K562 (cell line): ENCODE data around the gene CRAT. TPM values are rescaled to one million over a fixed set of nuclear protein-coding genes. Genes with fewer than 3 reads are reported as not detected.
A peak's percentile ranks its signal among the peaks of the same experiment; 100 is the strongest.

Source experiments
- ESRRA ChIP-seq: fragments of 450-650 bp; IDR thresholded peaks from 2 replicates; pipeline ENCODE4 v1.6.1; 2014; ENCODE audit warnings: low read depth, mild to moderate bottlenecking, moderate library complexity, borderline replicate concordance
- GATAD2B ChIP-seq: fragments of 450-650 bp; IDR thresholded peaks from 2 replicates; pipeline ENCODE4 v1.6.1; 2017; ENCODE audit warnings: mild to moderate bottlenecking, borderline replicate concordance
- HNRNPL ChIP-seq: fragments of 200-400 bp; formaldehyde crosslinking; IDR thresholded peaks from 2 replicates; pipeline ENCODE4 v1.6.1; 2017; ENCODE audit warnings: low read depth, mild to moderate bottlenecking, low read length
- IRF2 ChIP-seq: sonication (generic); formaldehyde crosslinking; IDR thresholded peaks from 2 replicates; pipeline ENCODE4 v1.8.1; 2022; ENCODE audit warnings: mild to moderate bottlenecking, missing genetic modification reagents
- KDM2B ChIP-seq: fragments of 250-450 bp; sonication (Bioruptor Pico); IDR thresholded peaks from 2 replicates; pipeline ENCODE4 v1.8.0; 2021; ENCODE audit warnings: mild to moderate bottlenecking, moderate library complexity
- MECOM ChIP-seq: fragments of 250-450 bp; sonication (Bioruptor Pico); IDR thresholded peaks from 2 replicates; pipeline ENCODE4 v1.8.0; 2022; ENCODE audit warnings: inconsistent platforms
- NRF1 ChIP-seq, 2 experiments: fragments of 450-650 bp; IDR thresholded peaks in 1 of 2; conservative IDR thresholded peaks in 1 of 2; 2 replicates each; pipeline ENCODE4 v1.6.1; 2014; ENCODE audit warnings: mild to moderate bottlenecking in 2 of 2
- POLR2G ChIP-seq: fragments of 200-400 bp; formaldehyde crosslinking; IDR thresholded peaks from 2 replicates; pipeline ENCODE4 v1.6.1; 2017; ENCODE audit warnings: low read depth, mild to moderate bottlenecking, antibody characterized with exemption, low read length, moderate library complexity
- PRPF4 ChIP-seq: fragments of 200-400 bp; formaldehyde crosslinking; IDR thresholded peaks from one replicate; pipeline ENCODE4 v1.6.1; 2017; ENCODE audit warnings: low read length, low read depth, mild to moderate bottlenecking; ENCODE audit not compliant: insufficient read depth, poor library complexity, severe bottlenecking
- RB1 ChIP-seq: fragments of 450-650 bp; IDR thresholded peaks from 2 replicates; pipeline ENCODE4 v1.6.1; 2017; ENCODE audit warnings: low read depth, mild to moderate bottlenecking
- ZBTB1 ChIP-seq: sonication (generic); formaldehyde crosslinking; IDR thresholded peaks from 2 replicates; pipeline ENCODE4 v1.8.1; 2023; ENCODE audit warnings: missing genetic modification reagents, low read depth, mild to moderate bottlenecking, borderline replicate concordance
- ZC3H4 ChIP-seq: sonication (generic); formaldehyde crosslinking; IDR thresholded peaks from 2 replicates; pipeline ENCODE4 v1.9.0; 2021; ENCODE audit warnings: missing genetic modification reagents, borderline replicate concordance
- ZNF3 ChIP-seq: fragments of 250-450 bp; sonication (Bioruptor Pico); IDR thresholded peaks from 2 replicates; pipeline ENCODE4 v1.5.0; 2021; ENCODE audit warnings: mild to moderate bottlenecking, moderate library complexity
- ZNF76 ChIP-seq: fragments of 250-450 bp; sonication (Bioruptor Pico); IDR thresholded peaks from 2 replicates; pipeline ENCODE4 v1.4.0; 2020; ENCODE audit warnings: mild to moderate bottlenecking, moderate library complexity, borderline replicate concordance
- polyA plus RNA-seq, 8 experiments: library from polyadenylated mRNA; depleted of rRNA in 4 of 8; stranded (reverse) in 5 of 8; unstranded in 3 of 8; fragments of >200 nt; fragmentation: Nextera tagmentation in 2 of 8; fragmentation: Illumina TruSeq in 1 of 8; extraction: Ambion mirVana in 2 of 8; extraction: Trizol in 1 of 8; gene quantifications; 2 replicates each; pipeline versions ENCODE4 v1.2.1 to v1.2.3, GENCODE V29; 2011 to 2014; ENCODE audit warnings: inconsistent platforms in 1 of 8, missing spikeins in 1 of 8
- total RNA-seq, 7 experiments: library from RNA; depleted of rRNA in 6 of 7; stranded (reverse); fragments of >200 nt in 6 of 7; fragmentation: Illumina TruSeq in 2 of 7; extraction: Trizol in 2 of 7; gene quantifications; 2 replicates each; pipeline versions ENCODE4 v1.2.1 to v1.2.3, GENCODE V29; 2011 to 2021; ENCODE audit warnings: low replicate concordance in 1 of 7
- TF ChIP-seq, protein P1 (sequence below): fragments of 250-450 bp; sonication (Bioruptor Pico); IDR thresholded peaks from 2 replicates; pipeline ENCODE4 v1.5.0; 2021; ENCODE audit warnings: mild to moderate bottlenecking, moderate library complexity
- TF ChIP-seq, protein P2 (sequence below): sonication (generic); formaldehyde crosslinking; IDR thresholded peaks from 2 replicates; pipeline ENCODE4 v1.9.0; 2022; ENCODE audit warnings: mild to moderate bottlenecking, missing genetic modification reagents
- TF ChIP-seq, protein P3 (sequence below): fragments of 250-450 bp; sonication (Bioruptor Pico); IDR thresholded peaks from 2 replicates; pipeline ENCODE4 v1.9.0; 2021; ENCODE audit warnings: mild to moderate bottlenecking, inconsistent platforms
- TF ChIP-seq, protein P4 (sequence below): fragments of 450-650 bp; formaldehyde crosslinking; conservative IDR thresholded peaks from 2 replicates; pipeline ENCODE4 v1.4.0; 2022; ENCODE audit warnings: mild to moderate bottlenecking, missing genetic modification characterization

The CRAT gene
- total and polyA plus RNA-seq, 9 of the 15 experiments (the other 6 are each of a cell fraction or from before 2014, with no cell fraction given): 0.20 to 13.8 (median 5.4) TPM

DNA sequence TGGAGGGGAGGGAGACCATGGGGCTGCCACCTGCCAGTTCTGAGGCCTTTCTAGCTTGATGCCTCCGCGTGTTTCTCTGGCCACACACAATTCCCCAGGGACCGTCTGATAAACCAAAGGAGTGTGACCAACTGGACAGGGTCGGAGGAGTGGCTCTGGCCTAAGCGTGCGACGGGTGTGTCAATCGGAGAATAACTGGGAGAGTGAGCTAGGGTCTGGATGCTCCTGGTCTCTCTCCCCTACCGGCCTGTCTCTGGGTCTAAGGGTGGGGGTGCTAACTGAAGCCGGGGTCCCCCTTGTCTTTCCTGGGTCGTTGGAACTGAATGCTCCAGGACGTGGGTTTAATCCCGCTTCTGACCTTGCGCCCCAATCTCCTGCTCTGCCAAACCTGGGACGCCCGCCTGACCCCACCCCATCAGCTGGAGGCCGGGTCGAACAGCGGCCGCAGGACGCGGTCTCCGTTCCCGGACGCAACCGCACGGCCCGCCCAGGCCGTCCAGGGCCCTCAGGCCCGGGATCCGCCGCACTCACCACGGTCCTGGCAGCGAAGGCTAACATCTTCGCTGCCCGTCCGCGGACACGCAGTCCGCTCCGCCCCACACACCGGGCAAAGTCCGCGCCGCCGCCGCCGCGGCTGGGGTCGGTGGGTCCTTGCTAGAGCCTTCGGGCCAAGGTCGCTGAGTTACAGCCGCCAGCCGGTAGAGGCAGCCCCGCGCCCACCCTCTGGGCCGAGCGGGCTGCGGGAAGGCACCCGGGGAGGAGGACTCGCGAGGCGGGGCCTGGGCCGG, 447 bp downstream of the CRAT start (continued):
- TF ChIP-seq, protein P1, sequence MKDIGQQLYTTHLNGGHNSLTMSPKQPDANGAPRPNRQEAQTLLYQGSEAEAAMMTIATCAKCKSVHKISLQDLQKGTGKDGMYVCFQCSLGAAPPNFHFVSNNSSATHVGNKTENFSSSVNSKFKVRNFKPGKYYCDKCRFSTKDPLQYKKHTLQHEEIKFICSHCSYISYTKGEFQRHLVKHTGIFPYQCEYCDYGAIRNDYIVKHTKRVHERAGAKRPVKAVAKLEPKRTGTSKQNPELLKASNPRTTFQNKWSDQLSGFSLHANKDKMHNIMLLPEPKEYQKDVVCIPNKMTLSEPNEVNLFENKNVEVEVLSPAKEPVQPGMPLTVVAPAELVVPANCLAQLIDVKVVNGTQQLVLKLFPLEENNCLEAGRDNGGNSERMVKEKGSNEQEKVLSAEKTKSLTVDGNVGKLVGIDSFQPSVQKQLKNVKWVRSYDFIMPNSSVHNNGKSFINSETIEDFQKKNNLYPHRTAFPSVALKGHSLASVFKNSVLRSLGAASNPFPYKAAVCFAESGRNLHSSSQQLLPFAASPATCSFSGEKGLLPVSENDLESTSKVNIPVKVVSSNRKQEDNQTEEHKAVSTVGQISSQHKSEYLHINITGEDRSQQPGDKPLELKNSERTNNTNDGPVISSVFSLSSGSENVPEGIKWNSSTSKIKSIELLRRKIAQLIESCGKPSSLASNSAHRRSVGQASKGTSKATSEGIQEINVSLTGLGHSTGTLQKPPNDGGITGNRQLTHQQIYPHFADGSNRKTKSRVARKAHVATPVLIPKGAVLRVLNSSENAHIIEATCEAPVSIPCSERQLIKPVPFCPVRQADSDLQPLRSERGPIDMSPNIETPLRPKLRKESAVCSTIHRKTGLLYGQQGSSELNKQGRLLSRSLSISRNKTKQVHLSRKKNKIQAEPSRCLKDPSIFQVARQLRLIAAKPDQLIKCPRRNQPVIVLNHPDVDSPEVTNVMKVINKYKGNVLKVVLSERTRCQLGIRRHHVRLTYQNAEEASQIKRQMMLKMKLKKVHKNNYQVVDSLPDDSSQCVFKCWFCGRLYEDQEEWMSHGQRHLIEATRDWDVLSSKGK (CRISPR knock-in tag): no peak
- TF ChIP-seq ZBTB1 (no peak; the same call in 1 of the 2 replicates), IRF2 (CRISPR knock-in tag) (no peak), RB1 (peak; percentile 46), NRF1 (conservative IDR thresholded peaks at IDR 0.05 in 1 of 2, IDR thresholded peaks at IDR 0.05 in 1 of 2) (peak; percentile 32 to 43; a peak in 1 of 4 replicates), ESRRA (peak; percentile 14; the same call in 1 of the 2 replicates), POLR2G (no peak), ZNF3 (CRISPR knock-in tag) (no peak), ZC3H4 (CRISPR knock-in tag) (no peak), ZNF76 (no peak), MECOM (CRISPR knock-in tag) (no peak), GATAD2B (no peak), HNRNPL (no peak; the same call in 1 of the 2 replicates), PRPF4 (no peak), KDM2B (CRISPR knock-in tag) (0 out of 2 replicates have a peak, but pooled peaks have one; percentile 64)
- TF ChIP-seq, protein P2, sequence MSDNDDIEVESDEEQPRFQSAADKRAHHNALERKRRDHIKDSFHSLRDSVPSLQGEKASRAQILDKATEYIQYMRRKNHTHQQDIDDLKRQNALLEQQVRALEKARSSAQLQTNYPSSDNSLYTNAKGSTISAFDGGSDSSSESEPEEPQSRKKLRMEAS: peak; percentile 14; the same call in 1 of the 2 replicates
- TF ChIP-seq, protein P3, sequence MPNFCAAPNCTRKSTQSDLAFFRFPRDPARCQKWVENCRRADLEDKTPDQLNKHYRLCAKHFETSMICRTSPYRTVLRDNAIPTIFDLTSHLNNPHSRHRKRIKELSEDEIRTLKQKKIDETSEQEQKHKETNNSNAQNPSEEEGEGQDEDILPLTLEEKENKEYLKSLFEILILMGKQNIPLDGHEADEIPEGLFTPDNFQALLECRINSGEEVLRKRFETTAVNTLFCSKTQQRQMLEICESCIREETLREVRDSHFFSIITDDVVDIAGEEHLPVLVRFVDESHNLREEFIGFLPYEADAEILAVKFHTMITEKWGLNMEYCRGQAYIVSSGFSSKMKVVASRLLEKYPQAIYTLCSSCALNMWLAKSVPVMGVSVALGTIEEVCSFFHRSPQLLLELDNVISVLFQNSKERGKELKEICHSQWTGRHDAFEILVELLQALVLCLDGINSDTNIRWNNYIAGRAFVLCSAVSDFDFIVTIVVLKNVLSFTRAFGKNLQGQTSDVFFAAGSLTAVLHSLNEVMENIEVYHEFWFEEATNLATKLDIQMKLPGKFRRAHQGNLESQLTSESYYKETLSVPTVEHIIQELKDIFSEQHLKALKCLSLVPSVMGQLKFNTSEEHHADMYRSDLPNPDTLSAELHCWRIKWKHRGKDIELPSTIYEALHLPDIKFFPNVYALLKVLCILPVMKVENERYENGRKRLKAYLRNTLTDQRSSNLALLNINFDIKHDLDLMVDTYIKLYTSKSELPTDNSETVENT (CRISPR knock-in tag): 0 out of 2 replicates have a peak, but pooled peaks have one; percentile 20
- TF ChIP-seq, protein P4, sequence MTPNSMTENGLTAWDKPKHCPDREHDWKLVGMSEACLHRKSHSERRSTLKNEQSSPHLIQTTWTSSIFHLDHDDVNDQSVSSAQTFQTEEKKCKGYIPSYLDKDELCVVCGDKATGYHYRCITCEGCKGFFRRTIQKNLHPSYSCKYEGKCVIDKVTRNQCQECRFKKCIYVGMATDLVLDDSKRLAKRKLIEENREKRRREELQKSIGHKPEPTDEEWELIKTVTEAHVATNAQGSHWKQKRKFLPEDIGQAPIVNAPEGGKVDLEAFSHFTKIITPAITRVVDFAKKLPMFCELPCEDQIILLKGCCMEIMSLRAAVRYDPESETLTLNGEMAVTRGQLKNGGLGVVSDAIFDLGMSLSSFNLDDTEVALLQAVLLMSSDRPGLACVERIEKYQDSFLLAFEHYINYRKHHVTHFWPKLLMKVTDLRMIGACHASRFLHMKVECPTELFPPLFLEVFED (CRISPR knock-in tag): no peak
